Measurements from ENCODE around the gene NUP37. TPM values are rescaled to one million over a fixed set of nuclear protein-coding genes. Genes with fewer than 3 reads are reported as not detected.

The NUP37 gene
- total and polyA plus RNA-seq, 7 experiments from 2014 or later, result 11.9 to 47.5 (median 20.7) TPM

- no peaks in the 10 kb centered on the region for H3K27me3 ChIP-seq (ENCODE audit: control insufficient read depth in 2 of 2, insufficient read depth in 2 of 2, low read length in 2 of 2)
- no peak for ATAC-seq
- H3K9me3 ChIP-seq (ENCODE audit: control insufficient read depth in 2 of 3, low read length in 3 of 3), result no peaks in the 10 kb centered on the region
- no peaks in the 10 kb centered on the region for H3K4me1 ChIP-seq (ENCODE audit: control insufficient read depth in 2 of 2, insufficient read depth in 2 of 2, low read length in 2 of 2)
- H3K4me3 ChIP-seq (ENCODE audit: low read length), result no peak overlapping the region
- no peak overlapping the region for H3K27ac Mint-ChIP-seq
- ChIA-PET POLR2A (interaction anchor here (0.7 kb wide), 1 partner anchor 9 kb away, joined by 3 read pairs; no protein-coding TSS in a partner anchor), CTCF (interaction anchor here (0.6 kb wide), 1 partner anchor 138 kb away, joined by 3 read pairs; no protein-coding TSS in a partner anchor)
- no peaks in the 10 kb centered on the region for H3K36me3 ChIP-seq (ENCODE audit: control insufficient read depth in 2 of 3, insufficient read depth in 3 of 3, low read length in 3 of 3)
- intact Hi-C loops (cut with micrococcal nuclease), result loop anchor here (5.0 to 10.0 kb wide), 4 partner anchors 295 to 1775 kb away; partner anchors contain the start of genes IGF1 (in 1 of the 2) and NT5DC3 (in 1 of the 2)
- no peak overlapping the region for H3K4me3 Mint-ChIP-seq
- H3K27ac ChIP-seq (ENCODE audit: low read depth, low read length), result no peak overlapping the region
- H3K4me1 Mint-ChIP-seq, result peaks cover 0 to 9% (median 0%) of the 10 kb centered on the region in 7 donors
- H3K27me3 Mint-ChIP-seq, result peaks cover 0 to 9% (median 2%) of the 10 kb centered on the region in 5 donors
- H3K9me3 Mint-ChIP-seq, result peaks cover 0 to 1% (median 0%) of the 10 kb centered on the region in 11 donors
- no peak for DNase-seq
- H3K36me3 Mint-ChIP-seq, result peaks cover 0 to 7% (median 0%) of the 10 kb centered on the region in 5 donors
Observed at GRCh38 chr12:102069707-102070106, 50.2 kb downstream of the NUP37 start.

GRCh38 chr12:102067574-102068258, 52.2 kb downstream of the NUP37 start:
- H3K4me1 Mint-ChIP-seq, result peaks cover 0 to 21% (median 0%) of the 10 kb centered on the region in 7 donors
- no peak overlapping the region for H3K4me3 Mint-ChIP-seq
- H3K27me3 Mint-ChIP-seq, result peaks cover 0 to 21% (median 5%) of the 10 kb centered on the region in 5 donors
- H3K9me3 Mint-ChIP-seq, result peaks cover 0 to 1% (median 0%) of the 10 kb centered on the region in 11 donors
- ATAC-seq (no peak), DNase-seq (no peak)
- H3K27ac Mint-ChIP-seq, result no peak overlapping the region
- Histone ChIP-seq H3K27ac (ENCODE audit: low read depth, low read length) (no peak overlapping the region), H3K4me1 (ENCODE audit: control insufficient read depth in 2 of 2, insufficient read depth in 2 of 2, low read length in 2 of 2) (no peaks in the 10 kb centered on the region), H3K4me3 (ENCODE audit: low read length) (no peak overlapping the region), H3K9me3 (ENCODE audit: control insufficient read depth in 2 of 3, low read length in 3 of 3) (no peaks in the 10 kb centered on the region), H3K27me3 (ENCODE audit: control insufficient read depth in 2 of 2, insufficient read depth in 2 of 2, low read length in 2 of 2) (no peaks in the 10 kb centered on the region), H3K36me3 (ENCODE audit: control insufficient read depth in 2 of 3, insufficient read depth in 3 of 3, low read length in 3 of 3) (no peaks in the 10 kb centered on the region)
- intact Hi-C loops (cut with micrococcal nuclease), result loop anchor here (5.0 to 10.0 kb wide), 4 partner anchors 293 to 1777 kb away; partner anchors contain the start of genes IGF1 (in 1 of the 2) and NT5DC3 (in 1 of the 2)
- peaks cover 0 to 11% (median 0%) of the 10 kb centered on the region in 5 donors for H3K36me3 Mint-ChIP-seq
- ChIA-PET CTCF (interaction anchor here (0.9 kb wide), 1 partner anchor 9 kb away, joined by 3 read pairs; no protein-coding TSS in a partner anchor), POLR2A (no interaction called here)

GRCh38 chr12:102064476-102064875, 55.4 kb downstream of the NUP37 start:
- ATAC-seq (no peak), DNase-seq (no peak)
- peaks cover 7 to 46% (median 27%) of the 10 kb centered on the region in 7 donors for H3K4me1 Mint-ChIP-seq
- intact Hi-C loops (cut with micrococcal nuclease), result loop anchor here (5.0 to 10.0 kb wide), 11 partner anchors 127 to 1922 kb away; partner anchors contain the start of genes ACTR6 (in 2 of the 2), ARL1 (in 2 of the 2), BLTP3B (in 1 of the 2) and DEPDC4 (in 1 of the 2)
- POLR2A ChIA-PET, result no interaction called here
- no peaks in the 10 kb centered on the region for H3K27me3 ChIP-seq (ENCODE audit: control insufficient read depth in 2 of 2, insufficient read depth in 2 of 2, low read length in 2 of 2)
- H3K27ac Mint-ChIP-seq, result no peak overlapping the region
- peaks cover 0 to 13% (median under 1%) of the 10 kb centered on the region in 5 donors for H3K36me3 Mint-ChIP-seq
- no peak overlapping the region for H3K4me3 ChIP-seq (ENCODE audit: low read length)
- peaks cover 9 to 16% of the 10 kb centered on the region in 2 donors for H3K4me1 ChIP-seq (ENCODE audit: control insufficient read depth in 2 of 2, insufficient read depth in 2 of 2, low read length in 2 of 2)
- H3K36me3 ChIP-seq (ENCODE audit: control insufficient read depth in 2 of 3, insufficient read depth in 3 of 3, low read length in 3 of 3), result peaks cover 0 to under 1% (median 0%) of the 10 kb centered on the region in 3 experiments
- no peaks in the 10 kb centered on the region for H3K9me3 ChIP-seq (ENCODE audit: control insufficient read depth in 2 of 3, low read length in 3 of 3)
- H3K27ac ChIP-seq (ENCODE audit: low read depth, low read length), result no peak overlapping the region
- H3K27me3 Mint-ChIP-seq, result peaks cover 0 to 21% (median 5%) of the 10 kb centered on the region in 5 donors
- peaks cover 0 to 1% (median 0%) of the 10 kb centered on the region in 11 donors for H3K9me3 Mint-ChIP-seq
- CTCF ChIA-PET, result no interaction called here
- no peak overlapping the region for H3K4me3 Mint-ChIP-seq

- intact Hi-C loops (cut with micrococcal nuclease), result loop anchor here (2.0 to 10.0 kb wide), 16 partner anchors 126 to 1921 kb away; partner anchors contain the start of genes ACTR6 (in 2 of the 2), ARL1 (in 2 of the 2), DEPDC4 (in 2 of the 2) and NT5DC3 (in 2 of the 2)
- H3K27me3 ChIP-seq (ENCODE audit: control insufficient read depth in 2 of 2, insufficient read depth in 2 of 2, low read length in 2 of 2), result no peaks in the 10 kb centered on the region
- ChIA-PET POLR2A (no interaction called here), CTCF (no interaction called here)
- H3K4me1 ChIP-seq (ENCODE audit: control insufficient read depth in 2 of 2, insufficient read depth in 2 of 2, low read length in 2 of 2), result peaks cover 16 to 17% of the 10 kb centered on the region in 2 donors
- H3K9me3 ChIP-seq (ENCODE audit: control insufficient read depth in 2 of 3, low read length in 3 of 3), result no peaks in the 10 kb centered on the region
- ATAC-seq (no peak), DNase-seq (peak in 1 of 9 donors; percentile 1)
- peaks cover 0 to 22% (median 12%) of the 10 kb centered on the region in 5 donors for H3K36me3 Mint-ChIP-seq
- no peak overlapping the region for H3K27ac ChIP-seq (ENCODE audit: low read depth, low read length)
- peaks cover 13 to 51% (median 36%) of the 10 kb centered on the region in 7 donors for H3K4me1 Mint-ChIP-seq
- H3K27me3 Mint-ChIP-seq, result peaks cover 0 to 21% (median 5%) of the 10 kb centered on the region in 5 donors
- no peak overlapping the region for H3K4me3 ChIP-seq (ENCODE audit: low read length)
- H3K9me3 Mint-ChIP-seq, result peaks cover 0 to 1% (median 0%) of the 10 kb centered on the region in 11 donors
- no peak overlapping the region for H3K4me3 Mint-ChIP-seq
- no peak overlapping the region for H3K27ac Mint-ChIP-seq
- peaks cover 0 to 3% (median 0%) of the 10 kb centered on the region in 3 experiments for H3K36me3 ChIP-seq (ENCODE audit: control insufficient read depth in 2 of 3, insufficient read depth in 3 of 3, low read length in 3 of 3)
Observed at GRCh38 chr12:102063069-102063468, 56.8 kb downstream of the NUP37 start.

GRCh38 chr12:102062419-102062806, 57.5 kb downstream of the NUP37 start:
- CTCF ChIA-PET, result no interaction called here
- peaks cover 14 to 54% (median 43%) of the 10 kb centered on the region in 7 donors for H3K4me1 Mint-ChIP-seq
- no peak for ATAC-seq
- no peaks in the 10 kb centered on the region for H3K27me3 ChIP-seq (ENCODE audit: control insufficient read depth in 2 of 2, insufficient read depth in 2 of 2, low read length in 2 of 2)
- H3K27ac Mint-ChIP-seq, result peak overlapping the region; percentile 94 to 100 (median 99)
- intact Hi-C loops (cut with micrococcal nuclease), result loop anchor here (1.0 to 10.0 kb wide), 20 partner anchors 58 to 1920 kb away; partner anchors contain the start of genes ACTR6 (in 2 of the 2), ARL1 (in 2 of the 2), DEPDC4 (in 2 of the 2) and DRAM1 (in 2 of the 2)
- H3K9me3 Mint-ChIP-seq, result peaks cover 0 to 1% (median 0%) of the 10 kb centered on the region in 11 donors
- no peak overlapping the region for H3K4me3 ChIP-seq (ENCODE audit: low read length)
- peaks cover 16 to 17% of the 10 kb centered on the region in 2 donors for H3K4me1 ChIP-seq (ENCODE audit: control insufficient read depth in 2 of 2, insufficient read depth in 2 of 2, low read length in 2 of 2)
- peaks cover 0 to 3% (median 0%) of the 10 kb centered on the region in 3 experiments for H3K36me3 ChIP-seq (ENCODE audit: control insufficient read depth in 2 of 3, insufficient read depth in 3 of 3, low read length in 3 of 3)
- POLR2A ChIA-PET, result interaction anchor here (0.8 to 2.4 kb wide), 6 partner anchors 13 to 654 kb away, joined by 3 to 16 read pairs (median 5); partner anchors contain the start of genes ARL1, NUP37 and PARPBP
- no peak for DNase-seq
- no peak overlapping the region for H3K27ac ChIP-seq (ENCODE audit: low read depth, low read length)
- peak overlapping the region; percentile 84 to 99 (median 97) for H3K4me3 Mint-ChIP-seq
- H3K36me3 Mint-ChIP-seq, result peaks cover 0 to 28% (median 17%) of the 10 kb centered on the region in 5 donors
- peaks cover 0 to 21% (median 5%) of the 10 kb centered on the region in 5 donors for H3K27me3 Mint-ChIP-seq
- no peaks in the 10 kb centered on the region for H3K9me3 ChIP-seq (ENCODE audit: control insufficient read depth in 2 of 3, low read length in 3 of 3)
